Glomerular visceral epithelial cell (primary cell): Measurements from ENCODE around the gene TBC1D22A.

ENCODE experiments used
- DNase-seq: peaks from one replicate; pipeline ENCODE4 v3.0.0-alpha.2; 2016; ENCODE audit errors: extremely low spot score

The TBC1D22A gene

GRCh38 chr22:47076758-47077157 is 314.3 kb downstream of the TBC1D22A start:
- DNase-seq, result no peak

DNA sequence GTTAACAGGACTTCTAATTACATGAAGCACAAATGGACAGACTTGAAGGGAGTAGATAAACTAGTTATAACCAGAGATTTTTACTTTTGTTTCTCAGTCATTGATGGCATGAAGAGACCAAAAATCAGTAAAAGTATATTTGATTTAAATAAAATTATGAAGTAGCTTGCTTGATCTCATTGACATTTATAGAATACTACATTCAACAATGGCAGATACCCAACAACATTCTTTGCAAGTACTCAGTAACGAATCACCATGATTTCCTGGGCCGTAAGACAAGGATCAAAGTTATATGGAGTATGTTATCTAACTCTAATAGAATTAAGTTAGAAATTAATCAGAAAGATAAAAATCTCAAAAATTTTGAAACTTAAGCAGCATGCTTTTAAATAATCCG is 317.6 kb downstream of the TBC1D22A start:
- DNase-seq, result no peak

DNA sequence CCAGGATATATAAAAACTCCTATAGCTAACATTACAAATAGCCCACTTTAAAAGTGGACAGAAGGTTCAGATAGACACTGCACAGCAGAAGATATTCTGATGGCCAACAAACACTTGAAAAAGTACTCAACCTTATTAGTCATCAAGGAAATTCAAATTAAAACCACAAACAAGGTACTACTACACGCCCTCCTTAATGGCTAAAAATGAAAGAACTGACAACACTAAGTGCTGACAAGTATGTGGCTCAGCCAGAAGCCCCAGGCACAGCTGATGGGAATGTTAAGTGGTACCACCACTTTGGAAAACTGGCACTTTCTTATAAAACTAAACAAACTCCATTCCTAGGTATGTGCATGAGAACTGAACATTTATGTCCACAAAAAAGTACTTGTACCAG is 320.1 kb downstream of the TBC1D22A start:
- no peak for DNase-seq

- DNase-seq, result no peak
Measured at GRCh38 chr22:47083379-47083986, 321.0 kb downstream of the TBC1D22A start.

DNA sequence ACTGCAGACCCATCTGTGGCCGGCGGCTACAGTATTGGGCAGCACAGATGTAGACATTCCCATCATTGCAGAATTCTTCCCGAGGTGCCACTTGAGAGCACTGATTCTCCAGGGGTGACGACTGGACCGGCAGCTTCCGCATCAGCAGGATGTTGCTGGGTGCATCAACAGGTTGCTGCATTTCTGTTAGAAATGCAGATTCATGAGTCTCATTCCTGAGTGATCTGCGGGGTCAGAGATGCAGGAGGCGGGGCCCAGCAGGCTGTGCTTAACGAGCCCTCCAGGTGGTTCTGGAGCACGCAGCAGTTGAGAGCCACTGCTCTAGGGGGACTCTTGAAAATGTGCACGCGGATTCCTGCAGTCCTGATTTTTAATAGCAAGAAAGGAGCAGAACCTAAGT is 321.8 kb downstream of the TBC1D22A start:
- no peak for DNase-seq

GRCh38 chr22:47086596-47087248 is 324.3 kb downstream of the TBC1D22A start:
- no peak for DNase-seq

DNA sequence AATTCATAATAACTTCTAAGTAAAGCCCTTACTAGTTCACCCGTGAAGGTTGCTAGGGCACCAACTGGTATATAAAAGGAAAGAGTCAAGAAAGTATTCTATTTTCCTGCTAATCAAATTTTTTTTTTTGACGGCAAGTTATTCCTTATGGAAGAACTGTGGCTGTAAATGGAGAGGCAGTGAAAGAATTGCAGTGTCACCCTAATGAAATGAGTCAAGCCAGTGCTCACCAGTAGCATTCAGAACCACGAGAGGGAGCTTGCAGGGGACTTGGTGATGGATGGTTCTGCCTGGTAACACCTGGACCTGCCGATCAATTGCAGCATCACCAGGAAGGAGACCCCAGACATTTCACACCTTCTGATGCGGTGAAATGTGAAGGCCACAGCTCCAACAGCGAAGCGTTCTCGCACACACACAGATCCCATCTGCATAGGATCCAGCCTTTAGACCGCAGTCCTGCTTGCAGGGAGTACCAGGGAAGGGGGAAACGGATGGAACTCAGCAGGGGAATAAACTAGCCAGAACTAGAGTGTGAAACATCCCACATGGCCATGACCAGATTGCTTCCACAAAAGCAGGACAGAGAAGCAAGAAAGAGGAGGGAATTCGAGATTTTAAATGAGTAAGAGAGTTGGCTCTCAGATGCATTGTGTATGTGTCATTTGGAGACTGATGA is 326.2 kb downstream of the TBC1D22A start:
- no peak for DNase-seq

DNA sequence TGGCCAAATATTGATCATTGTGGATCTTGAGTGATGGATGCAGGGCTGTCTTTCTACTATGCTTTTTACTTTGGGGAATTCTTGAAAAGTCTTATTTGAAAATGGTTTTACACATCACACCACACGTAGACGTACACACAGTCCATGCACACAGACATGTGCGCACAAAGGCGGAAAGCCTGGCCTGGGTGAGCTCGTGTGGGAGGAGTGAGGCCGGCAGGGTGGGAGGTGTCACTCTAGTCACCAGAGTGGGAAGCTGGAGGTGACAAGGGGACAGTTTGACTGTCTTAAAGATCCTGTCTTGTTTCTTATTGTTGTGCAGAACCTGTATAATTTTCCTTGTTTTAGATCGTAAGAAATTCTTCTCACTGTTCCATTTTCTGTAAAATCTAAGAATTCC is 326.9 kb downstream of the TBC1D22A start:
- DNase-seq, result no peak

DNA sequence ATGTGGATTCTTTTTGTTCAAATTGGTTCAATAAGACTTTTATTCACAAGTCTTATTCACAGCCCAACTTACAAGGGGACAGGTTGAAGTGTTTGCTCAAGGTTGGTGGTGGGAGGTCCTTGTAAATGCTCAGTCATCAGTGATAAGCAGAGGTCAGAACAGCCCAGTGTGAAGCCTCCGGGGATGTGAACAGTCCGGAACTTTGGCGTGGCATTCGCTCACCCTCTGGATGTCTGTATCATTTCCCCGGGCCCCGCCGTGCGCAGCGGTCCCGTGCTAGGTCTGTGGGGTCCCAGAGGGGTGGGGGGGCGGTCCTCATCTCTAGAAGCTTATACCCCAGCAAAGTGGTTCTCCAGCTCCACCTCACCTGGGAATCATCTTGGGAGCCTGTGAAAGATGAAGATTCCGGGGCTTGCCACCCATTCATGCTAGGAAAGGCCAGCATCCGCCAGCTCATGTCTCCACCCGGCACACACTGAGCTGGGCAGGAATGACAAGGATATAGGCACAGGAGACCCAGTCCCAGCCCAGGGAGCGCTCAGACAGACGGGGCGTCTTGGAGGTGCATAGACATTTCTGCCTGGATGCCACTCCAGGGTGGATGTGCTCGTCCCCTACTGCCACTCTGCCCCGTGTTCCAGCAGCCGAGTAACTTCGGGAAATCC is 327.5 kb downstream of the TBC1D22A start:
- no peak for DNase-seq

DNA sequence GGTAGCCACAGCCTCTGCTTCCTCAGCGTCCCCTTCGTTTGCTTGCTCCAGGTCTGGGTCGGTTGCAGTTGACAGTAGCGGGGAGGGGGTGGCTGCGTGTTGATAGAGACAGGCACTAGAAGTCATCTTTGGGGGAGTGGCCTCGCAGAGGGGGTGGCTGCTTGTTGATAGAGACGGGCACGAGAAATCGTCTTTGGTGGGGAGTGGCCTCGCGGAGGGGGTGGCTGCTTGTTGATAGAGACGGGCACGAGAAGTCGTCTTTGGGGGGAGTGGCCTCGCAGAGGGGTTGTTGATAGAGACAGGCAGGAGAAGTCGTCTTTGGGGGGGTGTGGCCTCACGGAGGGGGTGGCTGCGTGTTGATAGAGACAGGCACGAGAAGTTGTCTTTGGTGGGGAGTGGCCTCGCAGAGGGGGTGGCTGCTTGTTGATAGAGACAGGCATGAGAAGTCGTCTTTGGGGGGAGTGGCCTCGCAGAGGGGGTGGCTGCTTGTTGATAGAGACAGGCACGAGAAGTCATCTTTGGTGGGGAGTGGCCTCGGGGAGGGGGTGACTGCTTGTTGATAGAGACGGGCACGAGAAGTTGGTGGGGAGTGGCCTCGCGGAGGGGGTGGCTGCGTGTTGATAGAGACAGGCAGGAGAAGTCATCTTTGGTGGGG is 328.3 kb downstream of the TBC1D22A start:
- DNase-seq, result no peak

DNA sequence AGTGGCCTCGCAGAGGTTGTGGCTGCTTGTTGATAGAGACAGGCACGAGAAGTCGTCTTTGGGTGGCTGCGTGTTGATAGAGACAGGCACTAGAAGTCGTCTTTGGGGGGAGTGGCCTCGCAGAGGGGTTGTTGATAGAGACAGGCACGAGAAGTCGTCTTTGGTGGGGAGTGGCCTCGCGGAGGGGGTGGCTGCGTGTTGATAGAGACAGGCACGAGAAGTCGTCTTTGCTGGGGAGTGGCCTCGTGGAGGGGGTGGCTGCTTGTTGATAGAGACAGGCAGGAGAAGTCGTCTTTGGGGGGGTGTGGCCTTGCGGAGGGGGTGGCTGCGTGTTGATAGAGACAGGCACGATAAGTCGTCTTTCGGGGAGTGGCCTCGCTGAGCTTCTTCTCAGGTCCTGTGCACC is 328.8 kb downstream of the TBC1D22A start:
- DNase-seq, result no peak

DNA sequence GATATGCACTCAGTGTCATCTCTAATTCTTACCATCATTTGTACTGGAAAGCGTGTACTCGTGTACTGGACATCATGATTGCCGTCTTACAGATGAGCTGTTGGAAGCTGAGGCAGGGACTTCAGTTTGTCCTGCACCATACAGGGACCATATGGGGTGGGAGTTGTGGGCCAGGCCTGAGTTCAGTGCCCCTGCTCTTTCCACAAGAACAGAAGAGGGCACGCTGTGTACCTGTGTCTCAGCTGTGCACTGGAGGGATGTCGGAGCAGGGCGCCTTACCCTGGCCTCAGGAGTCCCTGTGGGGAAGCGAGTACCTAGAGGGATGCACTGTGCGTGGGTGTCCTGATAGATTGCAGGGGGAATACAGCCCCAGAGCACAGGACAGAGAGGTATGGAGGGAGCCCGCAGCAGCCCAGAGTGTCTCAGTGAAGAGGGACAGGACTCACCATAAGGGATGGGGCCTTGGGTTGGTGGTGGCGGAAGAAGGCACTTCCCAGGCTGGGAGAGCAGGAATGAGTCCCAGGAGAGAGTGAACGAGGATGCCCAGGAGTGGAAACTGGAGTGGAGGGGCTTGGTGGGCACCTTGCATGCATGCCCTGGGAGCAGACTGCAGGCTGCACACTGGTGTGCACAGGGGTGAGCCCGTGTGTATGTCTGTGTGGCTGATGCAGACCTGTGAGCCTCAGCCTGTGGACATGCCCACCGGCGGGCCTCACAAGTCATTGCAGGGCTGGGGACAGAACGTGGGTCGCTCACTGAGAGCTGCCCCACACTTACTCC is 329.7 kb downstream of the TBC1D22A start:
- DNase-seq, result no peak

GRCh38 chr22:47092896-47093311 is 330.5 kb downstream of the TBC1D22A start:
- DNase-seq, result peak; percentile 11

DNA sequence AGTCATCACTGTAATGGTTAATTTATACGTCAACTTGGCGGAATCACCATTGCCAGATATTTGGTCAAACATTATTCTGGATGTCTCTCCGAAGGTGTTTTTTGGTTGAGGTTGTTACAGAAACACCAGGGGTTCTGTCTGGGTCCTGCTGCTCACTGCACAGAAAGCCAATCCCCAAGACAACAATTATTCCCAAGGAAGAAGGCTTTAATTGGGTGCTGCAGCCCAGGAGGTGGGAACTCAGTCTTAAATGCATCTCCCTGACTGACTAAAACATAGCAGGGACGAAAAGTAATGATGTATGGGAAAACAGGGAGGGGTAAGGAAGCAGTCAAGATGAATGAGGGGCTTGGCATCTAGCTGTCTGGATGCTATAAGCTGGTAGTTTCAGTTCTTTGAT is 331.3 kb downstream of the TBC1D22A start:
- no peak for DNase-seq

DNA sequence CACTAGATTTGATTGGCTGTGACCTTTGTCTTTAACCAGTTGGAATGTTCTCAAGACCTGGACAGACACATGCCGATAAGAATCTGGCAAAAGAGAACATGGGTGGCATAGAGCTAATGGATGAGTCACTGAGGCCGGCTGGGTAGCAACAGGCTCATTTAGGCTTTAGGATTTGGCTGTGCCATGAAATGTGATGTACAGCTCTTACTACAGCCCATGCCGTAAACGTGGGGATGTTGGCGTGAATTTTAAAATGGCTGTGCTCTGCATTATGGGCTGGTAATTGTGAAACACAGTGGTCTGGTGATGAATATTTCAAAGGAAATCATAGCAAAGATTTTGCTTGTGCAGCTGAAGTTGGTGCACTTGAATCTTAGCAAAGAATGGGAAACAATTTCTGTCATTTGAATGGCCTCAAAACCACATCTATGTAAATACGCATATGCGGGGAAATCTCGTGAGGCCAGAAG is 332.4 kb downstream of the TBC1D22A start:
- DNase-seq, result no peak

DNA sequence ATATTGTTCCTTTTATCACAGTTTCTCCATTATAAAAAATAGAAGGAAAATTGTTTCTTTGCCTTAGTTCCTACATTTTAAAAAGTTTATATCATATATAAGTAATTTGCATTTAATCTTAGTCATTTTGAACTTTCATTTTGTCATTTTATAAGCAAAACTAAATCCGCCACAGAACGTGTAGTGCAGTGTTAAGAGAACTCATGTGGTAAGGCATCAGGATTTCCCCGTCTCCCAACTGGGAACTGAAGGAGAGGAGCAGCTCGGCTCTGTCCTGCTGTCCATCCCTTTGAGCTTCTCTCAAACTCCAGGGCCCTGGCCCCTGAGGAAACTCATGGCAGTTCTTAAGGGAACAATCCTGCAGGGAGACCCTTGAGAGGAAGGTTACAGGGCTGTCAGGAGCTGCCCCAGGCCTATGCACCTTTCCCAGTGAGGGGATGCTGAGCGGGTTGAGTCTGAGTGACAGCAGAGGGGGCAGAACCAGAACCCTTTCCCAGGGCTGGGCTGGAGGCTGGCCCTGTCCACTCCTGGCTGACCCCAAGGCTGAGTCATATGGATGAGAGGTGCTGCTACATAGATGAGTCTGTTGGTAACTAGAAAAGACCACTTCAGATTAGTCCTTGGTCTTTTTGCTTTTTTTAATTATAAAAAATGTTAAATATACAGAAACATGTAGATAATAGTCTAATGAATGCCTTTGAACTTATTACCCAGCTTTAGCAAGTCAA is 333.1 kb downstream of the TBC1D22A start:
- DNase-seq, result no peak

DNA sequence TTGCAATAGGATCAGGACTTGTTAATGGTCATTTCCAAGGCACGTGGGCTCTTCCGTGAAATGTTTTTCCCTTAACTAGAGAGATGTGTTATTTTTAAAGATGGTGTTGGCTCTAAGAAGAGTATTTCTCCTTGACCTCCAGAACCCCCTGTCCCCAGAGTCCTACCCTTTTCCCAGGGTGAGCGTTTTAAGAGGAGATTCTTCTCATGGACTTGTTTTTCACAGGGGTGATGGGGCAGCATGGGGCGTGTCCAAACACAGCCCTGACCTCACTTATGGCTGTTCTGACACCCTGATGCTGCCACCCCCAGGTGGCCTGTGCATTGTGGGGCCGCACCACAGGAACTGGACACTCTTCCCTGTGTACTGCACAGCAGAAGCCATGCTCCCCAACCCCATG is 335.7 kb downstream of the TBC1D22A start:
- DNase-seq, result no peak

- no peak for DNase-seq
Measured at GRCh38 chr22:47098554-47098953, 336.1 kb downstream of the TBC1D22A start.

- DNase-seq, result no peak
Measured at GRCh38 chr22:47100019-47100418, 337.6 kb downstream of the TBC1D22A start.

DNA sequence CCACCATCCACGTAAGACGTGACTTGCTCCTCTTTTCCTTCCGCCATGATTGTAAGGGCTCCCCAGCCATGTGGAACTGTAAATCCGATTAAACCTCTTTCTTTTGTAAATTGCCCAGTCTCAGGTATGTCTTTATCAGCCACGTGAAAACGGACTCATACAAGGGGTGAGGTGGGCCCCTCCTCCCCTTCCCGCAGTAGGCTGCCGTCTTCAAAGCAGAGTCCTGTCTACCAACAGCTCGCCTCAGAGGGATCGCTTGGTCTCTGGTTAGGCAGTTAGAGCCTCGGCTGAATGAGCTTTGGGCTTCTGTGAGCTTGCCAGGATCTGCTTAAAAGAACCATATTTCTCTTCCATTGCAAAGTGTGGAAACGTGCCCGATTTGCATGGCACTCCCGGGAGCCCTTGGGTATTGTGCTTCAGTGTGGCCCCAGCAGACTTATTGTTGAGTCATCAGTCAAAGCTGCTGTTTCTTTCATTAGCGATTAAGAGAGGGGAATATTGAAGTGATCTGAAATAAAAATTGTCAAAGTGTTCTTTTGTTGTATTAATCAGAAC is 338.3 kb downstream of the TBC1D22A start:
- DNase-seq, result no peak
